Brain microvascular endothelial cell (primary cell): ENCODE measurements around the gene SPATA31E1.

Experiments
- DNase-seq: peaks from one replicate; pipeline ENCODE4 v3.0.0-alpha.2; 2020
- H3K27ac ChIP-seq: fragments of 250-450 bp; sonication (Bioruptor Pico); 2 replicates; pipeline ENCODE4 v1.5.1; 2020; ENCODE audit warnings: mild to moderate bottlenecking, moderate library complexity
- H3K27me3 ChIP-seq: fragments of 250-450 bp; sonication (Bioruptor Pico); replicated peaks from 2 replicates; pipeline ENCODE4 v1.5.1; 2020; ENCODE audit warnings: mild to moderate bottlenecking
- H3K36me3 ChIP-seq: fragments of 250-450 bp; sonication (Bioruptor Pico); replicated peaks from 2 replicates; pipeline ENCODE4 v1.5.1; 2020; ENCODE audit warnings: mild to moderate bottlenecking
- H3K4me3 ChIP-seq: 2 replicates; pipeline ENCODE4 v1.5.1; 2011; ENCODE audit warnings: low read depth, mild to moderate bottlenecking, control low read depth, low read length, moderate library complexity
- CTCF ChIP-seq: IDR thresholded peaks from 2 replicates; pipeline ENCODE4 v1.5.1; 2011; ENCODE audit warnings: low read depth, mild to moderate bottlenecking, moderate library complexity, low read length, control low read depth, inconsistent platforms; ENCODE audit errors: missing control alignments
- in situ Hi-C: cut with HindIII; loops from 2 replicates; pipeline ENCODE4 v1.10.0; 2017; ENCODE audit warnings: low sequenced_read_pairs, low pct_ligation_motif_present

SPATA31E1 gene

GRCh38 chr9:87853876-87854579 lies 28.6 kb upstream of the SPATA31E1 start:
- in situ Hi-C loops = no loop called here
- DNase-seq = no peak
- H3K27ac ChIP-seq = no peak overlapping the region
- H3K27me3 ChIP-seq = no peaks in the 10 kb centered on the region
- TF ChIP-seq CTCF = no peak
- no peak overlapping the region for H3K4me3 ChIP-seq
- no peaks in the 10 kb centered on the region for H3K36me3 ChIP-seq

- Histone ChIP-seq H3K4me3 (no peak overlapping the region), H3K27me3 (no peaks in the 10 kb centered on the region), H3K27ac (no peak overlapping the region), H3K36me3 (no peaks in the 10 kb centered on the region)
- in situ Hi-C loops = no loop called here
- TF ChIP-seq CTCF = no peak
- DNase-seq = no peak
Observed at GRCh38 chr9:87854580-87854955, 28.1 kb upstream of the SPATA31E1 start.

- in situ Hi-C loops = no loop called here
- Histone ChIP-seq H3K4me3 (no peak overlapping the region), H3K27ac (no peak overlapping the region), H3K36me3 (no peaks in the 10 kb centered on the region), H3K27me3 (no peaks in the 10 kb centered on the region)
- no peak for TF ChIP-seq CTCF
- DNase-seq = no peak
Observed at GRCh38 chr9:87855061-87855460, 27.6 kb upstream of the SPATA31E1 start.

GRCh38 chr9:87857141-87857947 lies 25.3 kb upstream of the SPATA31E1 start:
- in situ Hi-C loops = no loop called here
- DNase-seq = no peak
- Histone ChIP-seq H3K27me3 (no peaks in the 10 kb centered on the region), H3K36me3 (no peaks in the 10 kb centered on the region), H3K4me3 (no peak overlapping the region), H3K27ac (no peak overlapping the region)
- no peak for TF ChIP-seq CTCF

- H3K4me3 ChIP-seq = no peak overlapping the region
- no peak for TF ChIP-seq CTCF
- no peaks in the 10 kb centered on the region for H3K27me3 ChIP-seq
- in situ Hi-C loops = no loop called here
- no peak for DNase-seq
- H3K27ac ChIP-seq = no peak overlapping the region
- H3K36me3 ChIP-seq = no peaks in the 10 kb centered on the region
Observed at GRCh38 chr9:87857948-87858335, 24.7 kb upstream of the SPATA31E1 start.
